SK-N-SH (cell line): ENCODE measurements around the gene SLC13A4. TPM values are rescaled to one million over a fixed set of nuclear protein-coding genes. Genes with fewer than 3 reads are reported as not detected.
A peak's percentile ranks its signal among the peaks of the same experiment; 100 is the strongest.

Experiments used
- CTCF ChIA-PET: fragments of 300-600, 350-600 bp; formaldehyde crosslinking; extraction: SDS; loops from one replicate; lab custom pipeline; 2021; lab: Yijun Ruan, JAX
- POLR2A ChIA-PET: fragments of 350-600 bp; sonication (Branson Sonifier 250); formaldehyde crosslinking; extraction: SDS; loops from one replicate; lab custom pipeline; 2020; ENCODE audit warnings: antibody characterized with exemption, inconsistent platforms; lab: Yijun Ruan, JAX
- DNase-seq: peaks from one replicate; pipeline ENCODE4 v3.0.0; 2012
- H2AFZ ChIP-seq: fragments of 200-600 bp; sonication (generic); 2 replicates; pipeline ENCODE4 v1.8.1; 2016; ENCODE audit warnings: antibody characterized with exemption, mild to moderate bottlenecking, low read depth
- H3F3A ChIP-seq: fragments of 200-600 bp; sonication (generic); replicated peaks from 2 replicates; pipeline ENCODE3; 2016; ENCODE audit warnings: antibody characterized with exemption, mild to moderate bottlenecking; ENCODE audit not compliant: insufficient read depth
- H3K27ac ChIP-seq, 2 experiments: fragments of 200-500 bp in 1 of 2; fragments of 200-600 bp in 1 of 2; sonication (Bioruptor generic) in 1 of 2; sonication (generic), shearing (Covaris generic) in 1 of 2; 2 replicates each; pipeline versions ENCODE4 v1.5.1 to v1.6.1; 2014 to 2016; ENCODE audit warnings: low read depth in 2 of 2, inconsistent platforms in 1 of 2, low read length in 1 of 2, mild to moderate bottlenecking in 1 of 2, mixed read lengths in 1 of 2
- H3K27me3 ChIP-seq: fragments of 200-600 bp; sonication (generic), shearing (Covaris generic); 2 replicates; pipeline ENCODE4 v1.6.1; 2016; ENCODE audit warnings: mixed run types; ENCODE audit not compliant: insufficient read depth
- H3K36me3 ChIP-seq, 2 experiments: fragments of 200-500 bp in 1 of 2; fragments of 200-600 bp in 1 of 2; sonication (Bioruptor generic) in 1 of 2; sonication (generic) in 1 of 2; replicated peaks in 1 of 2; 2 replicates each; pipeline versions ENCODE3 to v1.5.1; 2014 to 2016; ENCODE audit warnings: low read length in 1 of 2, mild to moderate bottlenecking in 1 of 2; ENCODE audit not compliant: insufficient read depth in 2 of 2, control insufficient read depth in 1 of 2
- H3K4me1 ChIP-seq, 2 experiments: fragments of 200-500 bp in 1 of 2; fragments of 200-600 bp in 1 of 2; sonication (Bioruptor generic) in 1 of 2; sonication (generic), shearing (Covaris generic) in 1 of 2; 2 replicates each; pipeline versions ENCODE4 v1.5.1 to v1.6.1; 2014 to 2016; ENCODE audit warnings: low read depth in 1 of 2, low read length in 1 of 2, mixed run types in 1 of 2; ENCODE audit not compliant: insufficient read depth in 2 of 2, control insufficient read depth in 1 of 2
- H3K4me2 ChIP-seq: fragments of 200-600 bp; sonication (generic), shearing (Covaris generic); 2 replicates; pipeline ENCODE4 v1.6.1; 2017; ENCODE audit warnings: mixed run types
- H3K4me3 ChIP-seq, 2 experiments: fragments of 200-500 bp in 1 of 2; fragments of 200-600 bp in 1 of 2; sonication (Bioruptor generic) in 1 of 2; sonication (generic), shearing (Covaris generic) in 1 of 2; 2 replicates each; pipeline versions ENCODE4 v1.5.1 to v1.8.1; 2014 to 2016; ENCODE audit warnings: low read depth in 2 of 2, inconsistent platforms in 1 of 2, low read length in 1 of 2, mild to moderate bottlenecking in 1 of 2, mixed read lengths in 1 of 2, moderate library complexity in 1 of 2
- H3K79me2 ChIP-seq: fragments of 200-600 bp; sonication (generic); 2 replicates; pipeline ENCODE4 v1.8.1; 2017; ENCODE audit warnings: mild to moderate bottlenecking; ENCODE audit not compliant: insufficient read depth
- H3K9ac ChIP-seq: fragments of 200-600 bp; sonication (generic); 2 replicates; pipeline ENCODE4 v1.6.1; 2017; ENCODE audit warnings: mixed run types
- H3K9me2 ChIP-seq: fragments of 200-600 bp; sonication (generic); 2 replicates; pipeline ENCODE4 v1.6.1; 2017; ENCODE audit warnings: mixed run types
- H3K9me3 ChIP-seq: fragments of 200-600 bp; sonication (generic); 2 replicates; pipeline ENCODE4 v1.6.1; 2017; ENCODE audit warnings: mixed run types, mild to moderate bottlenecking, moderate library complexity
- H4K20me1 ChIP-seq: fragments of 200-600 bp; sonication (generic); 2 replicates; pipeline ENCODE4 v1.6.1; 2017; ENCODE audit warnings: mild to moderate bottlenecking, mixed run types; ENCODE audit not compliant: insufficient read depth
- CTCF ChIP-seq: fragments of 200-600 bp; sonication (generic); IDR thresholded peaks from 2 replicates; pipeline ENCODE4 v1.6.1; 2017; ENCODE audit warnings: antibody characterized with exemption, mild to moderate bottlenecking, moderate library complexity
- EZH2phosphoT487 ChIP-seq: fragments of 200-600 bp; sonication (generic); IDR thresholded peaks from 2 replicates; pipeline ENCODE4 v1.6.1; 2017; ENCODE audit warnings: low read depth, mixed run types, mild to moderate bottlenecking, antibody characterized with exemption, moderate library complexity, borderline replicate concordance
- FOSL2 ChIP-seq: IDR thresholded peaks from 2 replicates; pipeline ENCODE4 v1.4.0; 2012; ENCODE audit warnings: low read depth, mild to moderate bottlenecking, moderate library complexity, borderline replicate concordance
- FOXJ3 ChIP-seq: sonication (generic); formaldehyde crosslinking; IDR thresholded peaks from 2 replicates; pipeline ENCODE4 v1.5.1; 2020; ENCODE audit warnings: mild to moderate bottlenecking, missing genetic modification reagents
- FOXM1 ChIP-seq: IDR thresholded peaks from 2 replicates; pipeline ENCODE4 v1.4.0; 2012; ENCODE audit warnings: low read depth, mild to moderate bottlenecking
- MAX ChIP-seq: IDR thresholded peaks from 2 replicates; pipeline ENCODE4 v1.4.0; 2012; ENCODE audit warnings: low read depth
- NFIC ChIP-seq: IDR thresholded peaks from 2 replicates; pipeline ENCODE4 v1.4.0; 2012; ENCODE audit warnings: borderline replicate concordance
- NRF1 ChIP-seq: IDR thresholded peaks from 2 replicates; pipeline ENCODE4 v1.6.1; 2012; ENCODE audit warnings: low read depth, mild to moderate bottlenecking, low read length
- POLR2AphosphoS5 ChIP-seq: IDR thresholded peaks from 2 replicates; pipeline ENCODE4 v1.6.1; 2012; ENCODE audit warnings: low read depth, low read length
- RAD21 ChIP-seq: IDR thresholded peaks from 2 replicates; pipeline ENCODE4 v1.6.1; 2012; ENCODE audit warnings: mild to moderate bottlenecking, low read length
- RCOR1 ChIP-seq: fragments of 150-350 bp; IDR thresholded peaks from 2 replicates; pipeline ENCODE4 v1.6.1; 2017; ENCODE audit warnings: antibody characterized with exemption, low read length
- RFX5 ChIP-seq: IDR thresholded peaks from 2 replicates; pipeline ENCODE4 v1.6.1; 2012; ENCODE audit warnings: mild to moderate bottlenecking, improper control_type of control experiment, low read length
- SIN3A ChIP-seq: IDR thresholded peaks from 2 replicates; pipeline ENCODE4 v1.6.1; 2012; ENCODE audit warnings: low read depth, mild to moderate bottlenecking, low read length, moderate library complexity, borderline replicate concordance
- SMC3 ChIP-seq: IDR thresholded peaks from 2 replicates; pipeline ENCODE4 v1.6.1; 2012; ENCODE audit warnings: low read depth, low read length, improper control_type of control experiment
- TAF1 ChIP-seq: IDR thresholded peaks from 2 replicates; pipeline ENCODE4 v1.6.1; 2012; ENCODE audit warnings: low read depth, mild to moderate bottlenecking, low read length, moderate library complexity, borderline replicate concordance
- TCF12 ChIP-seq: IDR thresholded peaks from 2 replicates; pipeline ENCODE4 v1.4.0; 2012
- USF1 ChIP-seq: IDR thresholded peaks from 2 replicates; pipeline ENCODE4 v1.4.0; 2012; ENCODE audit warnings: low read depth, borderline replicate concordance
- USF2 ChIP-seq: fragments of 150-350 bp; IDR thresholded peaks from 2 replicates; pipeline ENCODE4 v1.6.1; 2017; ENCODE audit warnings: antibody characterized with exemption, low read length, low read depth, borderline replicate concordance
- ZBTB33 ChIP-seq: IDR thresholded peaks from 2 replicates; pipeline ENCODE4 v1.4.0; 2012; ENCODE audit warnings: low read depth, borderline replicate concordance
- WGBS: methylation state at CpG from one replicate; pipeline ENCODE4 v1.1.6; 2017; ENCODE audit warnings: low lambda C conversion rate; 5-methylcytosine and 5-hydroxymethylcytosine counted together
- polyA plus RNA-seq, 3 experiments: library from polyadenylated mRNA; depleted of rRNA; stranded (reverse); fragments of >200 nt; gene quantifications; 2 replicates each; pipeline ENCODE4 v1.2.3, GENCODE V29; 2012
- TF ChIP-seq, protein P1 (sequence below): fragments of 150-350 bp; IDR thresholded peaks from 2 replicates; pipeline ENCODE4 v1.6.1; 2016; ENCODE audit warnings: mild to moderate bottlenecking, low read depth, low read length
- TF ChIP-seq, protein P2 (sequence below): IDR thresholded peaks from 2 replicates; pipeline ENCODE4; 2012

SLC13A4 gene
- polyA plus RNA-seq, 1 of the 3 experiments (the other 2 are of a cell fraction): 0.30 TPM

DNA sequence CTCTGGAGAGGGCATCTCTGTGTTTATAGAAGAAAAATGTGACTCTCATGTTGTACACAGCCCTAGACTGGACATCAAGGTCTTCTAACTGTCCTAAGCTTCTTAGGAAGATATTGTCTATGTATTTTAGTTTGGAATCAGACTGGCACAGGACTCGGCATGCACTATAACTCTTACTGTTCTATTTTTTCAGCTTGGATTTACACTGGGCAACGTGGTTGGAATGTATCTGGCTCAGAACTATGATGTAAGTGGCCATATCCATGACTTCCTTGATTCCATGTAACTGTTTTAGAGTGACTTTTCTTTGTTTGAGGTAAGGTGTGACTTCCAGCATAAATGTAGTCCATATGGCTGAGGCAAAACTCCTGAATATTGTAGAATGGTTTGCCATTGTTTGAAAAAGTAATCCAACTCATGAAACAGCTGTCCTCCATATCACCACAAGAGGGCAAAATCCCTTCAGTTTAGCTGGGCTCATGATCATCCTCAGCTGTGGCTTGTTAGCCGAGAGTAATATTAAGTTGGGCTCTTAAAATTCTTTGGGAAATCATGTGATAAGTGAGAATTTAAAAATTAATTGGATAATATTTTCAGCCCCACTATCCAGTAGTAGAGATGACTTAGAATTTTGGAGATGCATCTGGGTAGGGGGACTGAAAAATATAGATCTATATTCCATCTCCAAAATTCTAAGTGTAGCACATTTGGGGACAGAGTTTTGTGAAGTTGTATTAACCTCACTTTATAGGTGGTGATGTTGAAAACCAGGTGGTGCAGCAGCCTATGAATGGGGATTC is 55.2 kb downstream of the SLC13A4 start:
- no peaks in the 10 kb centered on the region for H3K9me2 ChIP-seq
- peaks cover 100% of the 10 kb centered on the region for H3K79me2 ChIP-seq
- H3K27ac ChIP-seq: peak overlapping the region; percentile 71 to 77
- peak; percentile 70 for DNase-seq
- H3K9me3 ChIP-seq: no peaks in the 10 kb centered on the region
- ChIA-PET CTCF (interaction anchor here (0.8 to 9.3 kb wide), 44 partner anchors 9 to 1919 kb away, joined by 3 to 153 read pairs (median 4); partner anchors contain the start of gene STMP1), POLR2A (interaction anchor here (1.4 kb wide), 1 partner anchor 10 kb away, joined by 5 read pairs; the partner anchor contains the start of gene STMP1)
- H3K4me2 ChIP-seq: peak overlapping the region; percentile 42; the same call in 1 of the 2 replicates
- H3F3A ChIP-seq: peaks cover 41% of the 10 kb centered on the region
- H2AFZ ChIP-seq: no peak overlapping the region
- no peaks in the 10 kb centered on the region for H3K27me3 ChIP-seq
- peaks cover 22 to 37% of the 10 kb centered on the region in 2 experiments for H3K36me3 ChIP-seq
- H3K4me3 ChIP-seq: no peak overlapping the region
- WGBS: 55% methylated on average over 3 of the region's 3 CpGs
- peaks cover 36% of the 10 kb centered on the region; the same call in 1 of the 2 replicates for H4K20me1 ChIP-seq
- peak overlapping the region; percentile 31; the same call in 1 of the 2 replicates for H3K9ac ChIP-seq
- H3K4me1 ChIP-seq: peaks cover 6 to 30% of the 10 kb centered on the region in 2 experiments; a peak in 3 of 4 replicates
- TF ChIP-seq, protein P1, sequence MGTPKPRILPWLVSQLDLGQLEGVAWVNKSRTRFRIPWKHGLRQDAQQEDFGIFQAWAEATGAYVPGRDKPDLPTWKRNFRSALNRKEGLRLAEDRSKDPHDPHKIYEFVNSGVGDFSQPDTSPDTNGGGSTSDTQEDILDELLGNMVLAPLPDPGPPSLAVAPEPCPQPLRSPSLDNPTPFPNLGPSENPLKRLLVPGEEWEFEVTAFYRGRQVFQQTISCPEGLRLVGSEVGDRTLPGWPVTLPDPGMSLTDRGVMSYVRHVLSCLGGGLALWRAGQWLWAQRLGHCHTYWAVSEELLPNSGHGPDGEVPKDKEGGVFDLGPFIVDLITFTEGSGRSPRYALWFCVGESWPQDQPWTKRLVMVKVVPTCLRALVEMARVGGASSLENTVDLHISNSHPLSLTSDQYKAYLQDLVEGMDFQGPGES: peak; percentile 1; the same call in 1 of the 2 replicates
- no peak for TF ChIP-seq FOSL2
- no peak for TF ChIP-seq FOXJ3
- TF ChIP-seq RCOR1: no peak
- TF ChIP-seq POLR2AphosphoS5: no peak
- no peak for TF ChIP-seq EZH2phosphoT487
- peak; percentile 23; the same call in 1 of the 2 replicates for TF ChIP-seq SIN3A
- no peak; the same call in 1 of the 2 replicates for TF ChIP-seq MAX
- TF ChIP-seq USF1: no peak; the same call in 1 of the 2 replicates
- TF ChIP-seq SMC3: peak; percentile 91
- TF ChIP-seq ZBTB33: no peak
- TF ChIP-seq, protein P2, sequence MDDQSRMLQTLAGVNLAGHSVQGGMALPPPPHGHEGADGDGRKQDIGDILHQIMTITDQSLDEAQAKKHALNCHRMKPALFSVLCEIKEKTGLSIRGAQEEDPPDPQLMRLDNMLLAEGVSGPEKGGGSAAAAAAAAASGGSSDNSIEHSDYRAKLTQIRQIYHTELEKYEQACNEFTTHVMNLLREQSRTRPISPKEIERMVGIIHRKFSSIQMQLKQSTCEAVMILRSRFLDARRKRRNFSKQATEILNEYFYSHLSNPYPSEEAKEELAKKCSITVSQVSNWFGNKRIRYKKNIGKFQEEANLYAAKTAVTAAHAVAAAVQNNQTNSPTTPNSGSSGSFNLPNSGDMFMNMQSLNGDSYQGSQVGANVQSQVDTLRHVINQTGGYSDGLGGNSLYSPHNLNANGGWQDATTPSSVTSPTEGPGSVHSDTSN: no peak
- TF ChIP-seq USF2: no peak
- no peak for TF ChIP-seq FOXM1
- TF ChIP-seq TAF1: 0 out of 2 replicates have a peak, but pooled peaks have one; percentile 35
- TF ChIP-seq RFX5: no peak
- TF ChIP-seq TCF12: no peak; the same call in 1 of the 2 replicates
- peak; percentile 93 for TF ChIP-seq RAD21
- TF ChIP-seq CTCF: peak; percentile 99
- TF ChIP-seq NRF1: no peak
- TF ChIP-seq NFIC: no peak
